ENCODE data around the gene SYNPO2. TPM values are rescaled to one million over a fixed set of nuclear protein-coding genes. Genes with fewer than 3 reads are reported as not detected.
A peak's percentile ranks its signal among the peaks of the same experiment; 100 is the strongest.

SYNPO2 gene
- total and polyA plus RNA-seq, 2 of the 8 experiments (the other 6 are each of a cell fraction or from before 2014, with no cell fraction given) = 0.50 to 4.2 TPM

DNA sequence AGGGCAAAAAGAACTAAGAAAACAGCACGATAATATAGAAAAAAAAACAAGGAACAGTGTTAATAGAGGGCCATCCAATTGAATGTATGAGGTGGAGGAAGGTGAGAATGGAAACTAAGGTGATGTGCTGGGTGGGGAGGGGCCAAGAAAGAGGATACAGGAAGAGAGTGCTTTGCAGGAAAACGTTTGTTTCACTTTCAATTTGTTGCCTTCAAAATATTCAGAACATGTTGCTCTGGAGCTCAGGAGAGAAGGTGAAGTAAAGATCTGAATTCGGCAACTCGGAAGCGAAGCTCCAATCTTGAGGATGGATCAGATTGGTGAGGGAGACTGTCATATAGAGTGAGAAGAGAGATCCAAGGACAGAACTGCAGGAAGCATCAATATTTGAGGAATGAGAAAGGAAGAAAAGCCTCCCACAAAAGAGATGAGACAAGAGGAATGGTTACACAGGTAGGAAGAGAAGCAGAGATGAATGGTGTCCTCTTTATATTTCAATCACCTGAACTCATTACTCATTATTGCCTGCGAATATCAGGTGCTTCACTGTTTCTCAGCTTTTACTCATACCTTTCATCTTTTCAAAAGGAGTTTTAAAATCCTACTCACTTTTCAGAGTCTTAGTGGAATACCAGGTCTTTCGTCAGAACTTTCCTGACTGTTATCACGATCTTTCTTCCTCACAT is 38.0 kb upstream of the SYNPO2 start (continued):
- TF ChIP-seq SIN3A (conservative IDR thresholded peaks at IDR 0.05 in 1 of 2, IDR thresholded peaks at IDR 0.05 in 1 of 2; ENCODE audit: low read depth in 1 of 2, low read length in 2 of 2) (peak in 1 of 2 experiments; percentile 53; a peak in 1 of 4 replicates), CHD1 (IDR thresholded peaks at IDR 0.05; ENCODE audit: low read depth, low read length) (no peak), BCL11A (IDR thresholded peaks at IDR 0.05; ENCODE audit: low read depth in 2 of 2, low read length in 2 of 2) (no peak)

Data from H1 (cell line).